A549 (cell line): ENCODE data around the gene HNRNPCL4.
"Not testable (repeated sequence)": the region's sequence is repeated elsewhere in the genome, so short reads cannot be mapped to it uniquely, and the experiment has no call there.

Experiments used
- BHLHE40 ChIP-seq: IDR thresholded peaks from 2 replicates; pipeline ENCODE4 v1.6.1; 2012; ENCODE audit warnings: low read depth, low read length, inconsistent platforms
- CBX2 ChIP-seq: fragments of 200-600 bp; sonication (generic); IDR thresholded peaks from 2 replicates; pipeline ENCODE4 v1.6.1; 2016; ENCODE audit warnings: low read depth, mild to moderate bottlenecking, borderline replicate concordance
- CHD2 ChIP-seq: fragments of 150-350 bp; IDR thresholded peaks from 2 replicates; pipeline ENCODE4 v1.6.1; 2014; ENCODE audit warnings: low read length; ENCODE audit not compliant: partially characterized antibody
- CTCF ChIP-seq: fragments of >200 bp; sonication (Bioruptor Twin); formaldehyde crosslinking; IDR thresholded peaks from 3 replicates; pipeline ENCODE4 v1.5.1; 2016
- EP300 ChIP-seq, 2 experiments: fragments of >200 bp; sonication (Bioruptor Twin); formaldehyde crosslinking; IDR thresholded peaks; 2 replicates in 1 of 2; 3 replicates in 1 of 2; pipeline ENCODE4 v1.6.1; 2016 to 2017
- MAFK ChIP-seq: fragments of 450-650 bp; IDR thresholded peaks from 2 replicates; pipeline ENCODE4 v1.6.1; 2014; ENCODE audit not compliant: partially characterized antibody
- MAX ChIP-seq: IDR thresholded peaks from 2 replicates; pipeline ENCODE4 v1.6.1; 2012
- NR3C1 ChIP-seq: fragments of >200 bp; sonication (Bioruptor Twin); formaldehyde crosslinking; IDR thresholded peaks from 3 replicates; pipeline ENCODE4 v1.6.1; 2017
- PBX3 ChIP-seq: IDR thresholded peaks from 2 replicates; pipeline ENCODE4 v1.6.1; 2012
- RAD21 ChIP-seq, 2 experiments: fragments of >200 bp in 1 of 2; sonication (Bioruptor Twin) in 1 of 2; formaldehyde crosslinking in 1 of 2; IDR thresholded peaks in 1 of 2; conservative IDR thresholded peaks in 1 of 2; 2 replicates in 1 of 2; 3 replicates in 1 of 2; pipeline ENCODE4 v1.6.1; 2012 to 2018; ENCODE audit warnings: inconsistent platforms in 1 of 2
- REST ChIP-seq: fragments of 200-600 bp; sonication (generic); IDR thresholded peaks from 2 replicates; pipeline ENCODE4 v1.6.1; 2016; ENCODE audit warnings: antibody characterized with exemption, mild to moderate bottlenecking, moderate library complexity
- SMC3 ChIP-seq: fragments of >200 bp; sonication (Bioruptor Twin); formaldehyde crosslinking; IDR thresholded peaks from 3 replicates; pipeline ENCODE4 v1.6.1; 2018; ENCODE audit warnings: inconsistent platforms
- USF2 ChIP-seq: fragments of 450-650 bp; IDR thresholded peaks from 2 replicates; pipeline ENCODE4 v1.6.1; 2014; ENCODE audit warnings: antibody characterized with exemption
- ZFP36 ChIP-seq: fragments of 450-650 bp; IDR thresholded peaks from 2 replicates; pipeline ENCODE4 v1.6.1; 2014; ENCODE audit warnings: borderline replicate concordance; ENCODE audit not compliant: partially characterized antibody

- TF ChIP-seq CTCF; MAFK; SMC3; RAD21 (conservative IDR thresholded peaks at IDR 0.05 in 1 of 2, IDR thresholded peaks at IDR 0.05 in 1 of 2); USF2; EP300 (IDR thresholded peaks at IDR 0.05); PBX3; BHLHE40; NR3C1; MAX; CBX2; REST; ZFP36; CHD2: not testable (repeated sequence)
Observed at GRCh38 chr1:13171548-13171947, 6.1 kb upstream of the HNRNPCL4 start, which contains the start of gene PRAMEF9.
